Fibroblast of gingiva (primary cell): ENCODE measurements around the gene MYO5B.
A peak's percentile ranks its signal among the peaks of the same experiment; 100 is the strongest.

Source experiments
- DNase-seq: peaks from one replicate; pipeline ENCODE4 v3.0.0-alpha.2; 2011; ENCODE audit warnings: low read depth

MYO5B gene

GRCh38 chr18:49967636-49968313, 227.2 kb downstream of the MYO5B start:
- no peak for DNase-seq

DNA sequence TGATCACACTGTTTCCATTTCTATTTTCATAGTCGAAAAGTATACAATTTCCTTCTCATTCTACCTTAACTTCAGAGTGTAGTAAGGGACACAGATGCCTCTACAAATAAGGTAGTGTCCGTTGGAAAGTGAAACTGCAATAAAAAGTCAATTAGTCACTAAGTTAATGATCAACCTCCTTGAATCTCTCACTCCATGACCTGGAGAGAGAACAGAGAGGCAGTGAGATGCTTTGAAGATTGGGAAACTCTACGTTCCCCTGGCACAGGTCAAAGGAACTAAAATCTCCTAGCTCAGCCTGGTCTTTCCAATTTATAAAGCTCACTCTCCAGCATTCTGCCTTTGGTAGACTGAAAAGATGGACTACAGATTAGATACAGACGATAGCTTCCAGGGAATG, 227.8 kb downstream of the MYO5B start:
- no peak for DNase-seq

DNA sequence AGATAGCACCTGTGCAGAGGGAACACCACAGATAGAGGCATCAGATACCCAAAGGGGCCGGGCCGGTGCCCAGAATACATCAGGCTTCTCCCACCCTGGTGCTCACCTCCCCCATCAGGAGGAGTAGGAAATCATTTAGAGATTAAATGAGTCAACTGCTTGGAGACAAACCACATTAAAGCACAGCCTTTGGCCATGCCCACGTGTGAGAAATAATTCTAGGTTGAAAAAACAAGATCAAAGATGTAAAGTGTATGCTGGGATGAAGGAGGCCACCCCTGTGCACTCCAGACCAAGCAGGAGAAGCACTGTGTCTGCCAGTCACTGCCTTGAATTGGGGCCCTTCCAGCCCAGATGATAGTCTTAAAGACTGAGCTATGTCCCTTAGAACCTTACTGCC, 228.9 kb downstream of the MYO5B start:
- no peak for DNase-seq

DNA sequence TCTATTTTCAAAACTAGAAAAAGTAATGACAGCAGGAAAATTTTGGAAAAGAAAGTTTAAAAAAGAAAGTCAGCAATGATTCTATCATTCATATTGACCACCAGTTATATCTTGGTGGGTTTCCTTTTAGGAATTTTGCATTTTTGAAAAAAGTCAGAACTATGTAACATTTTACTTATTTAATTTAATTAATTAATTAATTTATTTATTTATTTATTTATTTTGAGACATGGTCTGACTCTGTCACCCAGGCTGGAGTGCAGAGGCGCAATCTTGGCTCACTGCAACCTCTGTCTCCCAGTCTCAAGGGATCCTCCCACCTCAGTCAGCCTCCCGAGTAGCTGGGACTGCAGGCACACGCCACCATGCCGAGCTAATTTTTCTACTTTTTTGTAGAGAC, 231.7 kb downstream of the MYO5B start:
- DNase-seq = no peak

- no peak for DNase-seq
Measured at GRCh38 chr18:49961271-49961670, 233.7 kb downstream of the MYO5B start.

DNA sequence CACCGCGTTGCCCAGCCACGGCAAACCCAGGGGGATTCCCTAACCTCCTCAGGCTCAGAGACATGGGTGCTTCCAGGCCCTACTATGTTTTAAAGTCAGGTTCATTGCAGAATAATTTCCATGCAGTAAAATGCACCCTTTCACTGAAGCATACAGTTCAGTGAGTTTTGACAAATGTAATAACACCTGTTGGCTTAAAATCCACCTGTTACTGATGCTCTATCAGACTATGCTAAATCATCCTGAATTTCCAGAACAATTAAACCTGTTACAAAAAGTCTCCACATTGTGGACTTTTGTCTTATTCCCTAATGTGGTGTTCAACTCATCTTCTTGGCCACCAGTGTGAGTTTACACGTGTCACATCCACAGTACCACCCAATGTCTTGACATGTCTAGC, 234.6 kb downstream of the MYO5B start:
- DNase-seq = no peak

DNA sequence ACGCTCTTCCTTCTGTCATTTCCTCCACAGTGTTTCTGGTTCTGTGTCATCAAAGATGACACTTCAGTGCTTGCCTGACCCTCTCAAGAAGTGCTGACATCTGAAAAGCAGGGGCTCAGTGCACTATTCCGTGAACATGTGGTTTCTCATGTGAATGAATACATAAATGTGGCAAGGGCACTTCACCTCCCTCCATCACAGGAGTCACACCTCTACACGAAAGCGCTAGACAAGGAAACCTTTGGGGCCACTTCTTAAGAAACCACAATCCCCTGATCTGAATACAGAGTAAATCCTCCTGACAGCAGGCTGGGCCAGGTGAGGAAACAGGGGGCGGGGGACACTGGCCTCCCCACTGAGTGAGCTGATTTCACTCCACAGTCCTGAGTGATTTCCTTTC, 235.8 kb downstream of the MYO5B start:
- DNase-seq = no peak

GRCh38 chr18:49955263-49955662, 239.7 kb downstream of the MYO5B start:
- no peak for DNase-seq

- no peak for DNase-seq
Measured at GRCh38 chr18:49953391-49953790, 241.6 kb downstream of the MYO5B start.

DNA sequence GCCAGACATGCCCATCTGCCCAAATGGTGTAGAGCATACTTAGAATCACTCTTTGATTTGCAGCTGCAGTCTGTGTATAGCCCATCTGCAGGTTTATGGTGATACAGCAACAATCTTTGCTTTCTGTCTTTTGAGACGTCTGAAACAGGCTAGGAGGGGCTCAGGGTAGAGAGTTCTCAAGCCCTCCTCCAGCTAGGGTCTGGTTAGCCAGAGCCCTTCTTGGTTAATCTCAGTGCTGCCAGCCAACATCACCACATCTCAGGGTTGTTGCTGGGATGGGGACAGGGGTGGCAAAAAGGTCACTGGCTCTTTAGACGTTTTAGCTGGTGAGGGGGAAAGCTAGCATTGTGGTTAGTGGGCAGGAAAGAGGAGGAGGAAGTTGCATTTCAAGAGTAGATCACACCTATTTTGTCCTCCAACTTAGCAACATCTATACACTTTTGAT, 245.0 kb downstream of the MYO5B start:
- no peak for DNase-seq

GRCh38 chr18:49948975-49949374, 246.0 kb downstream of the MYO5B start:
- DNase-seq = no peak

- DNase-seq = peak; percentile 19
Measured at GRCh38 chr18:49944663-49945062, 250.3 kb downstream of the MYO5B start.

GRCh38 chr18:49936821-49937220, 258.1 kb downstream of the MYO5B start:
- DNase-seq = no peak

GRCh38 chr18:49935215-49935614, 259.7 kb downstream of the MYO5B start:
- DNase-seq = no peak

- DNase-seq = no peak
Measured at GRCh38 chr18:49934457-49934856, 260.5 kb downstream of the MYO5B start.

DNA sequence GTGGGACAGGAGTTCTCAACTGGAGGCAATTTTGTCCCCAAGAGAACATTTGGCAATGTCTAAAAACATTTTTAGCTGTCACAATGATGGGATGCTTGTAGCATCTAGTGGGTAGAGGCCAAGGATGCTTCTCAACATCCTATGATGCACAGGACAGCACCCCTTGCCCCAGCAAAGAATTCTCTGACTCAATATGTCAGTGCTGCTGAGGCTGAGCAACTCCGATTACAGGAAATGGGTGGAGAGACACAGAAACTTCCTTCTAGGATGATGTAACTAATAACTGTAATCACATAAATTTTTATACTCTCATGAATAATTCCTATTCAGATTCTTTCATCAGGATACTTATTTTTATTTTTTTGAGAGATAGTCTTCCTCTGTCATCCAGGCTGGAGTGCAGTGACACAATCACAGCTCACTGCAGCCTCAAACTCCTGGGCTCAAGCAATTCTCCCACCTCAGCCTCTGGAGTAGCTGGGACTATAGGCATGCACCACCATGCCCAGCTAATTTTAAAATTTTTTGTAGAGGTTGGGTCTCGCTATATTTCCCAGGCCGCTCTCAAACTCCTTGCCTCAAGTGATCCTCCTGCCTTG, 261.3 kb downstream of the MYO5B start:
- DNase-seq = no peak

GRCh38 chr18:49931760-49932159, 263.2 kb downstream of the MYO5B start:
- DNase-seq = no peak

- no peak for DNase-seq
Measured at GRCh38 chr18:49931179-49931578, 263.8 kb downstream of the MYO5B start.

GRCh38 chr18:49926106-49926745, 268.7 kb downstream of the MYO5B start:
- DNase-seq = no peak

GRCh38 chr18:49924293-49924983, 270.5 kb downstream of the MYO5B start:
- DNase-seq = no peak

DNA sequence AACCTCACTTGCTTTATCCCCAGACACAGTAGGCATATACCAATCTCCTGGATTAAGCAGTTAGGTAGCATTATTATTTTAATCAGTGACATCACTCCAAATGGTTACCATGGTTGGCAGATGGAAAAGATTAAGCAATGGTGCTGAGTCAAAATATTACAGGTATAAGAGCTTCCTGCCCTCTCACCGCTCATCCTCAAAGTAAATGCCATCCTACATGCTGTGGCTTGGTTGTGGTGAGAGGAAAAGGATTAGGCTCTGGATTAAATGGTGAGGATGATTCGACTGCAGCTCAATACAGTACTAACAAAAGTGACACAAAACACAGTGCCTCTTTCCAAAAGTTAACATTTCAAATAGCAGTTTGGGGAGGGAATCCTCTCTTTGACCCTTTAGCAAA, 272.7 kb downstream of the MYO5B start:
- DNase-seq = no peak

- DNase-seq = no peak
Measured at GRCh38 chr18:49921318-49921985, 273.5 kb downstream of the MYO5B start.
